SK-N-MC (cell line): ENCODE measurements around the gene ABR.

ENCODE experiments used
- DNase-seq: peaks from one replicate; pipeline ENCODE4 v3.0.0-alpha.2; 2011; ENCODE audit warnings: low read depth, low spot score
- H3K27ac ChIP-seq: fragments of 200-600 bp; sonication (generic); 2 replicates; pipeline ENCODE4 v1.5.1; 2016; ENCODE audit warnings: mixed run types
- H3K36me3 ChIP-seq: fragments of 200-600 bp; sonication (generic); 2 replicates; pipeline ENCODE4 v1.6.1; 2017; ENCODE audit warnings: antibody characterized with exemption, low read length, mixed read lengths; ENCODE audit not compliant: insufficient read depth
- H3K4me3 ChIP-seq: fragments of 200-600 bp; sonication (generic); 2 replicates; pipeline ENCODE4 v1.5.1; 2016
- H3K9ac ChIP-seq: fragments of 200-600 bp; sonication (generic); 2 replicates; pipeline ENCODE4 v1.8.0; 2017; ENCODE audit warnings: mixed run types, mixed read lengths; ENCODE audit not compliant: insufficient read length
- H3K9me3 ChIP-seq: fragments of 200-600 bp; sonication (generic); 2 replicates; pipeline ENCODE4 v1.6.1; 2017; ENCODE audit warnings: low read depth, mild to moderate bottlenecking, antibody characterized with exemption, low read length, moderate library complexity, mixed read lengths
- EZH2 ChIP-seq: fragments of 200-600 bp; sonication (generic); IDR thresholded peaks from one replicate; pipeline ENCODE4 v1.6.1; 2017; ENCODE audit warnings: antibody characterized with exemption
- FOXP2 ChIP-seq: optimal IDR thresholded peaks from 2 replicates; pipeline ENCODE3; 2011; ENCODE audit warnings: mild to moderate bottlenecking, moderate library complexity; ENCODE audit not compliant: insufficient read depth; ENCODE audit errors: extremely low read length, control extremely low read depth
- POLR2AphosphoS5 ChIP-seq: IDR thresholded peaks from 2 replicates; pipeline ENCODE4 v1.6.1; 2012; ENCODE audit warnings: mild to moderate bottlenecking, low read depth, low read length, borderline replicate concordance

Gene ABR

GRCh38 chr17:1179818-1180742 lies at the start of gene ABR:
Gene ABR, minus strand, starts transcription at chr17:1179981. Its CDS starts 254 bp downstream, at chr17:1179727.
- H3K27ac ChIP-seq: no peak within 1 kb of the TSS
- no peak for DNase-seq

GRCh38 chr17:1229349-1229899 lies 49.6 kb upstream of the ABR start:
- DNase-seq: no peak
- Histone ChIP-seq H3K9me3 (no peaks in the 10 kb centered on the region), H3K9ac (peak overlapping the region; percentile 63), H3K27ac (no peak overlapping the region), H3K4me3 (peak overlapping the region; percentile 86), H3K36me3 (no peaks in the 10 kb centered on the region)
- no peak for TF ChIP-seq FOXP2
- no peak for TF ChIP-seq EZH2
- no peak for TF ChIP-seq POLR2AphosphoS5

More at GRCh38 chr17:1179818-1180742, at the start of gene ABR:
- Histone ChIP-seq H3K9me3 (no peaks in the 10 kb centered on the region), H3K36me3 (no peaks in the 10 kb centered on the region), H3K9ac (peak within 1 kb of the TSS; percentile 75), H3K4me3 (peak within 1 kb of the TSS; percentile 87)
- TF ChIP-seq POLR2AphosphoS5 (no peak), EZH2 (no peak), FOXP2 (no peak)

GRCh38 chr17:1228781-1229348 lies 49.1 kb upstream of the ABR start:
- Histone ChIP-seq H3K27ac (no peak overlapping the region), H3K9me3 (no peaks in the 10 kb centered on the region), H3K9ac (no peak overlapping the region), H3K4me3 (peak overlapping the region; percentile 86), H3K36me3 (no peaks in the 10 kb centered on the region)
- DNase-seq: no peak
- TF ChIP-seq EZH2 (no peak), POLR2AphosphoS5 (no peak), FOXP2 (no peak)

GRCh38 chr17:1227917-1228780 lies 48.4 kb upstream of the ABR start:
- Histone ChIP-seq H3K9me3 (no peaks in the 10 kb centered on the region), H3K9ac (no peak overlapping the region), H3K27ac (no peak overlapping the region), H3K36me3 (no peaks in the 10 kb centered on the region), H3K4me3 (peak overlapping the region; percentile 40)
- no peak for DNase-seq
- TF ChIP-seq EZH2 (no peak), FOXP2 (no peak), POLR2AphosphoS5 (no peak)

- H3K9me3 ChIP-seq: no peaks in the 10 kb centered on the region
- H3K36me3 ChIP-seq: no peaks in the 10 kb centered on the region
- no peak overlapping the region for H3K4me3 ChIP-seq
- TF ChIP-seq FOXP2 (no peak), POLR2AphosphoS5 (no peak), EZH2 (no peak)
- H3K9ac ChIP-seq: no peak overlapping the region
- no peak for DNase-seq
- H3K27ac ChIP-seq: no peak overlapping the region
Measured at GRCh38 chr17:1227365-1227764, 47.6 kb upstream of the ABR start.

DNA sequence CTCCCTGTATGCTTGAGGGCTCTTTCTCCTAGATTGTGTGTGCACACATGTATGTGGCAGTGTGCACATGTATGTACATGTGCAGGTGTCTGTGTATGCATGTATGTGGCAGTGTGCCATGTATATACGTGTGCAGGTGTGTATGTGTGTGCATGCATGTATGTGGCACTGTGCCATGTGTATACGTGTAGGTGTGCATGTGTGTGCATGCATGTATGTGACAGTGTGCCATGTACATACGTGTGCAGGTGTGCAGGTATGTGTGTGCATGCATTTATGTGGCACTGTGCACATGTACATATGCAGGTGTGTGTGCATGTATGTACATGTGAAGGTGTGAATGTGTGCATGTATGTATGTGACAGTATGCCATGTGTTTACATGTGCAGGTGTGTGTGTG lies 46.5 kb upstream of the ABR start:
- H3K9ac ChIP-seq: no peak overlapping the region
- no peaks in the 10 kb centered on the region for H3K36me3 ChIP-seq
- DNase-seq: no peak
- H3K27ac ChIP-seq: no peak overlapping the region
- no peak for TF ChIP-seq POLR2AphosphoS5
- H3K9me3 ChIP-seq: no peaks in the 10 kb centered on the region
- no peak overlapping the region for H3K4me3 ChIP-seq

DNA sequence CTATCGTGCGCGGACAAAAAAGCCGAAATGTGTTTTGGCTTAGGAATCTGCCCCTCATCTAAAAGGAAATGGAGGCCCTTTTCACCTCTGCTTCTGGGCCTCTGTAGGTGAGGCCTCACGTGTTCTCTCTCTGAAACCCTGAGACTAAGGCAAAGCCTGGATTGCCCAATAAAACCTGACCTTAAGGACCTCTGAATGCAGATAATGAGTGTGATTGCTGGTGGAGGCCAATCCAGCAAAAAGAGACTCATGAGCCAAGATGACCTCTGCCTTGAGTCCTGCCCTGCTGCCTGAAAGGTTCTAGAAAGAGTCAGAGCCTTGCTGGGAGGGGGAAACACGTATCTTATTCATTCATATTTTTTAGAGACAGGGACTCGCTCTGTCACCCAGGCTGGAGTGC lies 44.5 kb upstream of the ABR start:
- TF ChIP-seq FOXP2 (no peak), POLR2AphosphoS5 (no peak), EZH2 (no peak)
- no peaks in the 10 kb centered on the region for H3K9me3 ChIP-seq

GRCh38 chr17:1223662-1224061 lies 43.9 kb upstream of the ABR start:
- Histone ChIP-seq H3K36me3 (no peaks in the 10 kb centered on the region), H3K9me3 (no peaks in the 10 kb centered on the region), H3K27ac (no peak overlapping the region), H3K4me3 (no peak overlapping the region), H3K9ac (no peak overlapping the region)
- TF ChIP-seq EZH2 (no peak), POLR2AphosphoS5 (no peak), FOXP2 (no peak)
- no peak for DNase-seq

More for the DNA sequence above, 44.5 kb upstream of the ABR start:
- Histone ChIP-seq H3K27ac (no peak overlapping the region), H3K36me3 (no peaks in the 10 kb centered on the region), H3K9ac (no peak overlapping the region), H3K4me3 (no peak overlapping the region)
- no peak for DNase-seq
